ENCODE results near the gene OR1A2.
"Not testable (repeated sequence)": the region's sequence is repeated elsewhere in the genome, so short reads cannot be mapped to it uniquely, and the experiment has no call there.

Gene OR1A2, protein sequence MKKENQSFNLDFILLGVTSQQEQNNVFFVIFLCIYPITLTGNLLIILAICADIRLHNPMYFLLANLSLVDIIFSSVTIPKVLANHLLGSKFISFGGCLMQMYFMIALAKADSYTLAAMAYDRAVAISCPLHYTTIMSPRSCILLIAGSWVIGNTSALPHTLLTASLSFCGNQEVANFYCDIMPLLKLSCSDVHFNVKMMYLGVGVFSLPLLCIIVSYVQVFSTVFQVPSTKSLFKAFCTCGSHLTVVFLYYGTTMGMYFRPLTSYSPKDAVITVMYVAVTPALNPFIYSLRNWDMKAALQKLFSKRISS

DNA sequence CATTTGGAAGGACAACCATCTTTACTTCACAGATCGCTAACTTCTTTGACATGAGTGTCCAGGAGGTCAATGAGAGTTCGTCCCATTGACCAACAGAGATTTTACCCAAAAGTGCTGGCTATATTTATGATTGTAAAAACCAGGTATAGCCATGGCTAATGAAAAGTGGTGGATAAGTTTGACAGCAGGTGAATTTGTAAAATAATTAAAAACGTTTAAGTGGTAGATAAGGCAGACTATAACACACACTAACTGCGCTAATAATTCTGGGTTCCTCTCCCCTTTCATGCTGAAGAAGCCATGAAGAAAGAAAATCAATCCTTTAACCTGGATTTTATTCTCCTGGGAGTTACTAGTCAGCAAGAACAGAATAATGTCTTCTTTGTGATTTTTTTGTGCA, at the start of gene OR1A2:
OR1A2 (plus strand) TSS at position 301 of the 400 bp plus-strand sequence; CDS start at position 301, 0 bp downstream.
- no peak for DNase-seq

DNA sequence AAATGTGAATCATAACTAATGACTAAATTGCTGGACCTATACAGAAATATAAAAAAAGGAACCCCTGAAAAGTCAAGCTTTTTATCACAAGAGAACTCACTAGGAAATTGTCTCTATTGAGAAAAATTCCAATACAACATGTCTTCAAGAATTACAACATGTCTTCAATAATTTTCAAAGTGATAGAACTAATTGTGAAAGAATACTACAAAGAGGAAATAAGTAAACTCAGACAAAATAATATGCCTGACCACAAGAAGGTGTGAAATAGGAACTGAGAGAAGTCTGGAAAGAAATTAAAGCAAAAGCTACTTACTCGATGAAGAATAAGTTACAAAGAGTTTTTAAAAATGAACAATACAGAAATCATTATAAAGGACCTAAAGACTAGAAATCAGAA, 40.1 kb upstream of the OR1A2 start:
- peak; percentile 26 for DNase-seq

DNA sequence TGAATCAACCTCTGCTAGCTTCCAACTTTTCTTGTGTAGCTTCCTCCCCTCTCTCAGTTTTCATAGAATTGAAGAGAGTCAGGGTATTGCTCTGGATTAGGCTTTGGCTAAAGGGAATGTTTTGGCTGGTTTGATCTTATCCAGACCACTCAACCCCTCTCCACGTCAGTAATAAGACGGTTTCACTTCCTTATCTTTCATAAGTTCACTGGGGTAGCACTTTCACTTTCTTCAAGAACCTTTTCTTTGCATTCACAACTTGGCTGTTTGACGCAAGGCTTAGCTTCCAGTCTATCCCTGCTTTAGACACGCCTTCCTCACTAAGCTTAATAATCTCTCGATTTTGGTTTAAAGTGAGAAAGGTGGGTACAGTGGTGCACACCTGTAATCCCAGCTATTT, 29.7 kb upstream of the OR1A2 start:
- peak; percentile 72 for DNase-seq

DNA sequence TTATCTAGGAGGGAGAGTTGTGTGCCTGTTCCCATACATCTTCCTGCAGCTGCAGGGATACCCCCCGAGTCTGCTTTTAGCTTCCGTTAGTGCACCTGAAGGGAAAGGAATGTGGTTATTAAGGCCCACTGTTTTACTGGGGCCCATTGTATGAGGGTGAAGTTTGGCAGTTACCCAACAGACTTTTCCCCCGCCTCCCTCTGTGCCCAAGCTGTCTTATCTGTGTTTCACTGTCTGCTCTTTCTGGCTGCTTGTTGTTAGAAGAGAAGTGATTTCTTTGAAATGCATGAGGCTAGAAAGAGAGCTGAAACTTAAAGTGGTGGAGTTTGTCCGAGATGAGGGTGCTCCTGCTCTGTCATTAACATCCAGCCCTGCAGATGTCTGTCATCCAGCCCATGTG, 7.4 kb upstream of the OR1A2 start:
- no peak for DNase-seq

DNA sequence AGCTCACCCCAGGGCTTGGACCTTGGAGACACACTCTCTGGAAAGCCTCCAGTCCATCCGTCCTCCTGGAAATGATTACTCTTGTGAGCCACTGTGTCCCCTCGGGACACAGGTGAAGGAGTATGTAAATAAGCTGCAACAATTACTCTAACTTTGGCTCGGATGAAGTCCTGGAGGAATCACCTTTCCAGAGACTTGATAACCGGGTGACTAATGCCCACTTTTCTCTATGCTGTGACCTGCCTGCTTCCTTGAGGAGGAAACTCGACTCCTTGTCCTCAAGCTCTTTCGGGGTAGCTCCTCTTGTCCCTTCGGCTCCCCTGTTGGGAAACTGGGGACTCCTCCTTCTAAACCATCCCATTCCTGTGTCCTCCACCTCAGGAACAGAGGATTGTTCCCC, 10.0 kb downstream of the OR1A2 start, which contains the start of gene OR1A1:
OR1A1 (plus strand) TSS at position 301 of the 400 bp plus-strand sequence. CDS start 7,954 bp downstream, outside the sequence.
- no peak for DNase-seq

DNA sequence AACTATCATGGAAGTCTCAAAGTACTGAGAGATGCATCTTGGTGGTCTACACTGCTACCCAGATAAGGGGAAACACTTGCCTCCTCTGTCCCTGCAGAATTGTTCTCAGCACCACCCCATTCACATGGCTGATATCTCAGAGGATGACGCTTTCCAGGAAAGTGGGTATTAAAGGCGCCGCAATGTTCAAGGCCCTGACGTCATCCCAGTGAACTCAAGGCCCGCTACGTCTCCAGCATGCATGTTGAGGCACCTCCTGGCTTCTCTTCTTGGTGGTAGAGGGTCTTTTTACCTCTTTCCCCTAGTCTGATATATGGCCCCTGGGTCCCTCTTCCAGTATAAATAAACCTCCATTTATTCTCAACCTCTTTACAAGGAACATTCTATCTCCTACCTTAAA, 11.2 kb downstream of the OR1A2 start:
- DNase-seq = no peak

DNA sequence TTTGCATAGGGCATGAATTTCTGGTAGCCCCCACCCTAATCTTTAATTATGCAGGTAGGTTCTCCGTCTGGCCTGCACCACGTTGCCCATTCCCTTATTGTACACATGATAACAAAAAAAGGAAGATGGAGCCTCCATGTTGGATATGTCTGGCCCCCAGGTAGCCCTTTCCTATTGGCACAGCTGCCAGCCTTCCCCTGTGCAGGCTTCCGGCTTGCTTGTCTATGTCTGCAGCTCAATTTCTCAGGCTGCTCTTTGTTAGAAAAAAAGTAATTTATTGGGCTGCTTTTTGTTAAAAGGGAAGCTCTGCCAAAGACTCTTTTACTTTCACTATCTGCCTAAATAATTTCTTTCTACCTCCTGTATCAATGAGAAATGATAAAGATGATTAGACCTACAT, 15.7 kb downstream of the OR1A2 start:
- no peak for DNase-seq

DNA sequence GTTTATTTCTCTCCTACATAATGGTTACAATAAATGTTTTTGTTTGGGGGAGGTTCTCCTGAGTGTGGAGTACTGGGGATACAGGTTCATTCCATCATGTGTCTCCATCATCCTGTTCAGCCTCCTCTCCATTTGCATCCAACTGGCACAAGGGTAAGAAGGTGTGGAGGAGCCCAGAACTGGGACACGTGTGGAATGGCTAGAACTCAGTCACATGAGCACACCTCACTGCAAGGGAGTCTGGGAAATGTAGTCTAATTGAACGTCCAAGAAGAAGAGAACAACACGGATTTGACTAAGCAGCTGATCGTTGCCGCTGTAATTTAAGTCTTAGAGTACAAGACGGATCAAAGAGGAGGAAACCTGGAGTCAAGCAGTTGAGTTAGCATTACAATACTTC, 16.3 kb downstream of the OR1A2 start:
- no peak for DNase-seq

DNA sequence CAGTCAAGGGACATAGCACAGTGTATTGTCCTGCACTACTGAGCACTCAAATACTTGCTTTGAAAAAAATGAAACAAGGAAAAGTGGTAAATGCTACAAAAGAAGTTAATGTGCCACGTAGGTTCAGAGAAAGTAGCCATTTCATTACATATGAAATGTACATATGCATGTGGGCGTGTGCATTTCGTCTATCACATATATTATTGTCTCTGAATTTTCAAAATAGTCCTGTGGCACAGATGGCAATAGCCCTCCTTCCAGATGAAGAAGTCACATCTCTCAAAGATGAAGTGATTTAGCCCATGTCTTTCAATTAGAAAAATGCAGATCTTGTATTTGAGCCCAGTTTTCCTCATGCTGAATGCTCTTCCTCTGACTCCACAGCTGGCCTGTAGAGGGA, 22.7 kb downstream of the OR1A2 start:
- not testable (repeated sequence) for DNase-seq

DNA sequence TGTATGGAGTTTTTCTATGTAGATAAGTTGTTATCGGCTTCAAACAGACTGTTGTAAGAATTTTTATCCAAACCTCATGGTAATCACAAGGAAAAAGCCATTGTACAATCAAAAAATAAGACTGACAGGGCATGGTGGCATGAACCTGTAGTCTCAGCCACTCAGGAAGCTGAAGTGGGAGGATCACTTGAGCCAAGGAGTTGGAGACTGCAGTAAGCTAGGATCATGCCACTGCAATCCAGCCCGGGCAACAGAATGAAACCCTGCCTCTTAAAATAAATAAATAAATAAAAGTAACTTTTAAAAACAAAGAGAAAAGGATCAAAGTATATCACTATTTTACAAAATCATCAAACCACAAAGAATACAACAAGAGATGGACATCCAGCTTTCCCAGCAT, 24.5 kb downstream of the OR1A2 start:
- DNase-seq = no peak

DNA sequence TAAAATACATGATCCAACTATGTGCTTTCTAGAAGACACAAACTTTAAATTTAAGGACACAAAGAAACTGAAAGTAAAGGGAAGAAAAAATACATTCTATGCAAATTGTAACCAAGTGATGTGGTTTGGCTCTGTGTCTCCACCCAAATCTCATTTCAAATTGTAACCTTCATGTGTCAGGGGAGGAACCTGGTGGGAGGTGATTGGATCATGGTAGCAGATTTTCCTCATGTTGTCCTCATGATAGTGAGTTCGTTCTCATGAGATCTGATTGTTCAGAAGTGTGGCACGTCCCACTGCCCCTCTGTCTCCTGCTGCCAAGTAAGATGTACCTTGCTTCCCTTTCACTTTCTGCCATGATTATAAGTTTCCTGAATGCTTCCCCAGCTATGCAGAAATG, 25.2 kb downstream of the OR1A2 start:
- no peak for DNase-seq

DNA sequence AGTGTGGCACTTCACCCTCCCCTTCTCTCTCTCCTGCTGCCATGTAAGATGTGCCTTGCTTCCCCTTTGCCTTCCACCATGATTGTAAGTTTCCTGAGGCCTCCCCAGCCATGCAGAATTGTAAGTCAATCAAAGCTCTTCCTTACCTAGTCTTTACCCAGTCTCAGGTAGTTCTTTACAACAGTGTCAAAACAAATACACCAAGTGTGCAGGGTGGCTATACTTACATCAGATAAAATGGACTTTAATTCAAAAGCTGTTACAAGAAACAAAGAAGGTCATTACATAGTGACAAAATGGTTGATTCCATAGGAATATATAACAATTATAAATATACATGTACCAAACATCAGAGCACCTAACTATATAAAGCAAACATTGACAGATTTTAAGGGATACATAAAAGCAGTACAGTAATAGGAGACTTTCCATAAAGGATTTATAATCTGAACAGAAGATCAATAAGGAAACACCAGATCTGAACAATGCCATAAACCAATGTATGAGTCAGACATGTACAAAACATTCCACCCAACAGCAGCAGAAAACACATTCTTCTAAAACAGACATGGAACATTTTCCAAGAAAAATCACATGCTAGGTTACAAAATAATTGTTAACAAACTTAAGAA, 27.5 kb downstream of the OR1A2 start:
- not testable (repeated sequence) for DNase-seq

DNA sequence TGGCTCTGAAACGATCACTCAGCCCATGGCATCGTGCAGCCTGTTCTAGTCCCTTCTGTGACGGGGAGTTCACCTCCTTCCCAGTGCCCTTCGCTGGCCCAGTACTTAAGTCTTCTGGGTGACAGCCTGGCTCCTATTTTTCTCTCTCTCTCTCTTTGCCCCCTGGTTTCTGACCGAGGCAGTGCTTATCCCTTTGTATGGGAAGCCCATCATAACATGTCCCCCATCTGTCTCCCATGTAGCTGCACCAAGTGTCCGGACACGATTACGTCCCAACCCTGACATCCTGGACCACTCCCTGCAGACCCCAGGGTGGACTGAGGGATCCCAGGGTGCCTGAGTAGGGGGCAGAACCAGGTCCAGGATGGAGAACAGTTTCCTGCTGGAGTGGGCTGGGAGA, 35.0 kb downstream of the OR1A2 start:
- not testable (repeated sequence) for DNase-seq

DNA sequence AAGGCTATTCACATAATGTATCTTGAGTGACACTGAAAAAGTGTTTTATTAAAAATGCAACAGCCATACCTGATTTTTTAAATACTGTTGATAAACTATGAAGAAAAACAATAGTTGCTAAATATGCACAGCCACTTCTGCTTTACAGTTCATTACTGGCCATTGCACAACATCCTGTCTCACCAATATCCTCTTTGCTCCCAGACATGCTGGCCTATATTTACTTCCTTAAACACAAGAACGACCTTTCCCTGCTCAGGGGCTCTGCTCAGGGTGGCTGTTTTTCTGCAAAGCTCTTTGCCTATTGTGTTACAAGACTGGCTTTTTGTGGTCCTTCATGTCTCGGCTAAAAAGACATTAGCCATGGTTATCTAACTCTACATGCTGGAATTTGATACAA, 41.4 kb downstream of the OR1A2 start:
- DNase-seq = peak; percentile 59

DNA sequence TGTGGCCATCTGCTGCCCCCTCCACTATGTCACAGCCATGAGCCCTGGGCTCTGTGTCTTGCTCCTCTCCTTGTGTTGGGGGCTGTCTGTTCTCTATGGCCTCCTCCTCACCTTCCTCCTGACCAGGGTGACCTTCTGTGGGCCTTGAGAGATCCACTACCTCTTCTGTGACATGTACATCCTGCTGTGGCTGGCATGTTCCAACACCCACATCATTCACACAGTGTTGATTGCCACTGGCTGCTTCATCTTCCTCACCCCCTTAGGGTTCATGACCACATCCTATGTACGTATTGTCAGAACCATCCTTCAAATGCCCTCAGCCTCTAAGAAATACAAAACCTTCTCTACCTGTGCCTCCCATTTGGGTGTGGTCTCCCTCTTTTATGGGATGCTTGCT, 43.7 kb downstream of the OR1A2 start:
- not testable (repeated sequence) for DNase-seq

DNA sequence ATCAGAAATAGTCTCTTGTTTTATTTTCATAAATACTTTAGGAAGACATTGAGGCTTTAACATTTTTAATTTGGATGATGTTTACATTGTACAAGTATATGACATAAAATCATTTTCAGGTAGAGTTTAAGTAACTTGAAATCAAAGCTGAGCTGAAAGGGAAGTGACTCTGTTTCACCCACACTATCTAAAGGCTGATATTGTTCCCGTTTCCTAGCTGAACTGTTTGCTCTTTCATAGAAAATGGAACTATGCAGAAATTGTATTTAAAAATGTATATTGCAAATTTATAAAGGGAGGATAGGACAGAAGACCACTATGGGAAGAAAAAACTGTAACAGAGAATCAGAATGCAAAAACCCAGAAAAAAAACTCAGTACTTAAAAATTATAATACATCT, 47.5 kb downstream of the OR1A2 start:
- DNase-seq = not testable (repeated sequence)

Data from SIG-M5 (cell line).